ACC112 (cell line): ENCODE measurements around the gene HELZ2.
"Not testable (repeated sequence)": the region's sequence is repeated elsewhere in the genome, so short reads cannot be mapped to it uniquely, and the experiment has no call there.

ENCODE experiments used
- H2AFZ ChIP-seq: fragments of 200-600 bp; sonication (generic); one replicate; pipeline ENCODE4 v1.6.0; 2017; ENCODE audit warnings: antibody characterized with exemption, low read length; ENCODE audit not compliant: unreplicated experiment
- H3K27ac ChIP-seq: fragments of 200-600 bp; sonication (generic); 2 replicates; pipeline ENCODE4 v1.5.1; 2014; ENCODE audit warnings: low read depth, mild to moderate bottlenecking, antibody characterized with exemption, low read length, moderate library complexity
- H3K27me3 ChIP-seq: fragments of 200-600 bp; sonication (generic); 2 replicates; pipeline ENCODE4 v1.6.1; 2014; ENCODE audit warnings: mild to moderate bottlenecking, antibody characterized with exemption, low read length, moderate library complexity, mixed read lengths; ENCODE audit not compliant: insufficient read depth
- H3K36me3 ChIP-seq: fragments of 200-600 bp; sonication (generic); 2 replicates; pipeline ENCODE4 v1.6.1; 2016; ENCODE audit warnings: mild to moderate bottlenecking, antibody characterized with exemption, low read length, moderate library complexity, mixed read lengths; ENCODE audit not compliant: insufficient read depth
- H3K4me1 ChIP-seq: fragments of 200-600 bp; sonication (generic); one replicate; pipeline ENCODE4 v1.6.1; 2016; ENCODE audit warnings: low read length, mixed read lengths; ENCODE audit not compliant: insufficient read depth, unreplicated experiment, control insufficient read depth
- H3K4me3 ChIP-seq: fragments of 200-600 bp; sonication (generic); 2 replicates; pipeline ENCODE4 v1.5.1; 2014; ENCODE audit warnings: mild to moderate bottlenecking, low read depth, low read length
- H3K79me2 ChIP-seq: fragments of 200-600 bp; sonication (generic); one replicate; pipeline ENCODE4 v1.6.0; 2016; ENCODE audit warnings: low read length; ENCODE audit not compliant: control insufficient read depth, unreplicated experiment, insufficient read depth

HELZ2 gene

GRCh38 chr20:63574156-63574828 is at the start of gene HELZ2:
Gene HELZ2 (minus strand): TSS chr20:63574239. CDS start chr20:63572385, 1,854 bp downstream.
- Histone ChIP-seq H3K4me1 (peaks cover 19% of the 10 kb centered on the region), H3K4me3 (peak within 1 kb of the TSS; percentile 91), H3K79me2 (peaks cover 23% of the 10 kb centered on the region), H3K27ac (peak within 1 kb of the TSS; percentile 74), H2AFZ (no peak within 1 kb of the TSS), H3K36me3 (peaks cover 13% of the 10 kb centered on the region; the same call in 1 of the 2 replicates), H3K27me3 (no peaks in the 10 kb centered on the region)

GRCh38 chr20:63622732-63623131 is 48.7 kb upstream of the HELZ2 start:
- no peak overlapping the region for H3K4me3 ChIP-seq
- H3K4me1 ChIP-seq: peaks cover 4% of the 10 kb centered on the region
- H2AFZ ChIP-seq: no peak overlapping the region
- H3K27ac ChIP-seq: no peak overlapping the region
- H3K27me3 ChIP-seq: no peaks in the 10 kb centered on the region
- no peaks in the 10 kb centered on the region for H3K36me3 ChIP-seq
- H3K79me2 ChIP-seq: peaks cover 60% of the 10 kb centered on the region

- H3K27ac ChIP-seq: no peak overlapping the region
- no peak overlapping the region for H3K4me3 ChIP-seq
- no peaks in the 10 kb centered on the region for H3K27me3 ChIP-seq
- no peaks in the 10 kb centered on the region for H3K36me3 ChIP-seq
- no peak overlapping the region for H2AFZ ChIP-seq
- peaks cover 54% of the 10 kb centered on the region for H3K79me2 ChIP-seq
- H3K4me1 ChIP-seq: peaks cover 4% of the 10 kb centered on the region
Measured at GRCh38 chr20:63622096-63622495, 48.1 kb upstream of the HELZ2 start.

GRCh38 chr20:63620991-63621390 is 47.0 kb upstream of the HELZ2 start:
- H3K79me2 ChIP-seq: peaks cover 48% of the 10 kb centered on the region

GRCh38 chr20:63619505-63619904 is 45.5 kb upstream of the HELZ2 start:
- Histone ChIP-seq H2AFZ (no peak overlapping the region), H3K79me2 (peaks cover 38% of the 10 kb centered on the region)

More at GRCh38 chr20:63620991-63621390, 47.0 kb upstream of the HELZ2 start:
- H3K27me3 ChIP-seq: no peaks in the 10 kb centered on the region
- H3K4me1 ChIP-seq: peaks cover 4% of the 10 kb centered on the region
- H2AFZ ChIP-seq: no peak overlapping the region
- no peak overlapping the region for H3K27ac ChIP-seq
- H3K36me3 ChIP-seq: no peaks in the 10 kb centered on the region
- no peak overlapping the region for H3K4me3 ChIP-seq

GRCh38 chr20:63619086-63619485 is 45.0 kb upstream of the HELZ2 start:
- Histone ChIP-seq H3K36me3 (no peaks in the 10 kb centered on the region), H2AFZ (no peak overlapping the region), H3K27me3 (no peaks in the 10 kb centered on the region), H3K79me2 (peaks cover 36% of the 10 kb centered on the region), H3K4me1 (no peaks in the 10 kb centered on the region), H3K27ac (no peak overlapping the region), H3K4me3 (no peak overlapping the region)

More at GRCh38 chr20:63619505-63619904, 45.5 kb upstream of the HELZ2 start:
- Histone ChIP-seq H3K4me3 (no peak overlapping the region), H3K4me1 (no peaks in the 10 kb centered on the region), H3K36me3 (no peaks in the 10 kb centered on the region), H3K27ac (no peak overlapping the region), H3K27me3 (no peaks in the 10 kb centered on the region)

- H3K4me1 ChIP-seq: no peaks in the 10 kb centered on the region
- H3K27ac ChIP-seq: no peak overlapping the region
- no peak overlapping the region for H3K4me3 ChIP-seq
- H3K36me3 ChIP-seq: no peaks in the 10 kb centered on the region
- no peaks in the 10 kb centered on the region for H3K27me3 ChIP-seq
- H3K79me2 ChIP-seq: peaks cover 31% of the 10 kb centered on the region
- no peak overlapping the region for H2AFZ ChIP-seq
Measured at GRCh38 chr20:63618291-63618980, 44.4 kb upstream of the HELZ2 start.

- Histone ChIP-seq H3K36me3 (no peaks in the 10 kb centered on the region), H3K27me3 (no peaks in the 10 kb centered on the region), H3K4me3 (no peak overlapping the region), H3K27ac (no peak overlapping the region), H3K79me2 (peaks cover 27% of the 10 kb centered on the region), H2AFZ (no peak overlapping the region), H3K4me1 (no peaks in the 10 kb centered on the region)
Measured at GRCh38 chr20:63617876-63618265, 43.8 kb upstream of the HELZ2 start.

- Histone ChIP-seq H3K27ac (no peak overlapping the region), H3K79me2 (peaks cover 21% of the 10 kb centered on the region), H2AFZ (no peak overlapping the region), H3K36me3 (no peaks in the 10 kb centered on the region), H3K4me1 (no peaks in the 10 kb centered on the region), H3K4me3 (no peak overlapping the region), H3K27me3 (no peaks in the 10 kb centered on the region)
Measured at GRCh38 chr20:63617092-63617875, 43.2 kb upstream of the HELZ2 start.

- not testable (repeated sequence) for H3K4me1 ChIP-seq, H2AFZ ChIP-seq, H3K27ac ChIP-seq, H3K36me3 ChIP-seq, H3K79me2 ChIP-seq, H3K4me3 ChIP-seq, H3K27me3 ChIP-seq
Measured at GRCh38 chr20:63613863-63614594, 40.0 kb upstream of the HELZ2 start.
